NCI-H748 treated with DMSO at 0.1 percent for 48 hours (cell line): ENCODE results near the gene CRTC3.

Experiments
- DNase-seq: peaks from one replicate; lab custom pipeline; 2025; lab: John Stamatoyannopoulos, UW

Gene CRTC3

DNA sequence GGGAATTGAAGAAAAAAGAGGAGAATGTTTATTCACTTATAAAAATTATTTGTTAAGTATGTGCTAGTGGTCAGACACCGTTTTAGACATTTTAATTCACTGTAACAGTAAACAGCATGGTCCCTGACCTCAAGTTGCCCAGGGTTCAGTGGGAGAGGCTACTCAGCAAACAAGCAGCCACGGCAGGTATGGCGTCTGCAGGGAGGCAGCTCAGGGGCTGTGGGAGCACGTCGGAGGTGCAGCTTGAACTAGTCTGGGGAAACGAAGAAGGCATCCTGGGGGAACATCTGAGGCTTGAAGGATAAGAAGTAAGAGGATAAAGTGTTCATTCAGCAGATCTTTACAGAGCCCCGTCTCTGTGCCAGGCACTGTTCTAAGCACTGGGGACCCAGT lies 66.0 kb downstream of the CRTC3 start:
- DNase-seq: no peak

DNA sequence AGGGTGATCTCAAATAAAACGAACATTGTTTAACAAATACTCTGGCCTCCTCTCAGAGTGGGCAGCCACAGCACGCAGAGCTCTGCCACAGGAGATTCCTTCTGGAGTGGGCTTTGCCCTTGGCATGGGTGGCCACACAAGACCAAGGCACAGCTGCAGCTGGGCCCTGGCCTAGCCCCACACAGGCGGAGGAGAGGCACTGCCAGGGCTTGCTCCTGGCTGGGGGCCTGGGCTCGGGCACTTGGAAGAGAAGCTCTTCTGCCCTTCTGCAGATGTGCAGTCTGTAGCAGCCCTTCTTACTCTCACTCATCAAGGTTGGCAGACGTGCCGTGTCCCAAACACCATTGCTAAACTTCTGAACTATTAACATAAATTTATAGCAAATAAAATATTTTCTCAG lies 67.2 kb downstream of the CRTC3 start:
- no peak for DNase-seq

DNA sequence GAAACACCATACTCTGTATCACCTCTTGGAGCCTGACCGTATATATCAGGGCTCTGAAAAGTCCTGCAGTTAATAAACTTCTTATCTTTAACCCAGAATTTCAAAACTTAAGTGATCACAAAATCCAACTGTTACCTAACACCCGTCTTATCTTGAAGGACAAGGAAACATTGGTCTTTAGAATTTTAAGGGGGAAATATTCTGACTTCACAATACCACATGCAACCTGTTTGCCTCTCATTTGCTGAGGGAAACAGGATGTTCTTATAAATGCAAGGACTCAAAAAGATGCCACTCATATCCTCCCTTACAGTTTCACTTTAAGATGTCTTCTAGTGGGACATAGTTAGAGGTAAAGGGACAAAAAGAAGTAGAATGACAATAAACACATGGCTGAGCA lies 67.9 kb downstream of the CRTC3 start:
- DNase-seq: no peak

DNA sequence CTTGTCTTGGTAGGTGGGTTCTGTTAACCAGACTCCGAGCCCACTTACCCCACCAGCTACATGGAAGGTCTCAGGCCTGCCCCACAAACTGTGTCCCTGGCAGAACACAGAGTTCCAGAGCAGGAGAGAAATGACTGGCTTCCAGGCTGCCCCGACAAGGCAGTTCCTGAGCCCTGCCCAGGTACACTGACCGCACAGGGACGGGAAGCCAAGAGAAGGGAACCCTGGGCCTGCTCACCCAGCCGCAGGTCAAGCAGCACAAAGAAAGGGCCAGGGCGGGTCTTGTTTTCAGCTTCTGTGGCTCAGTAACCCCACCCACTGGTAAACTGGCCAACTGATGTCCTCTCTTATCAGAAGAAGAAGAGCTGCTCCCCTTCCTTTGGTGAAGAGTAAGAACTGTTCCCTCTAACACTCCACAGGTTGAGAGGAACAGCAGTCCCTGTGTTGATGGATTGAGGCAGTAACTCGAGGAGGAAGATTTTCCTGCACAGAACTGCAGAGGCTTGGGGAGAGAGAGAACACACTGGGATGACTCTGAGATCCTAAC lies 68.4 kb downstream of the CRTC3 start:
- no peak for DNase-seq

GRCh38 chr15:90598679-90599078 lies 69.0 kb downstream of the CRTC3 start:
- DNase-seq: no peak

GRCh38 chr15:90599116-90599515 lies 69.4 kb downstream of the CRTC3 start:
- no peak for DNase-seq

DNA sequence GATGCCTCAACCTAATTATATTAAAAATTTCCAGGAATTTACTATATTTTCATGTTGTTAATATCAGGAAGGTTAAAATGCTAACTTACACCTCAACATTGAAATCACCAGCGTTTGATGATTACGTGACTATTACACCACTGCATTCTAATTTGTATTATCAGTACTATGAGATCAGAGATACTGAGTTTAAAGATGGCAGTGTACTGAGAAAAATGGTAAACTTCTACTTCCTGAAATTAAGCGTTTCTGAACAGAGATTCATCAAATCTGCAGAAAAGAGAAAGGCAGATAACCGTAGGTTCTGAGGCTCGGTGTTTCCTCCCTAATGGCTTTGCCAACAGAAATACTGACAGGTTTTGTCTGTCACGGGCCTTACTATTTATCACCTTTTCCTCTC lies 69.9 kb downstream of the CRTC3 start:
- DNase-seq: no peak

- no peak for DNase-seq
Observed at GRCh38 chr15:90600954-90601353, 71.2 kb downstream of the CRTC3 start.

- DNase-seq: no peak
Observed at GRCh38 chr15:90603893-90604292, 74.2 kb downstream of the CRTC3 start.

DNA sequence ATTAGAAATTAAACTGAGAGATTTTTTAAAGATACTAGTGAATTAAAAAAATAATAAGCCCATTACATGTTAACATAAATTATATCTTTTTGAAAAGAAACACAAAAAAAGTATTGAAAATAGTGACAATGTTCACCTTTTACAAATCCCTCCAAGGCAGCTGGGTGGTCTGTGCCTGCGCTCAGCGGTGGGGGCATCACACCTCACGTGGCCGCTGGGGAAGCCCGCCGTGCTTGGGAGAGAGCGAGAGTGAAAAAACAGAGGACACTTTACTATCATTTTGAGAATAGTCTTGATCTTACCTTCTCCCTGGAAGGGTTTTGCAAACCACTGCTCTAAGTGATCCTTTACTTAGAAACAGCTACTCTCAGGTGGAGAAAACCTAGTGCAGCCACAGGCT lies 76.9 kb downstream of the CRTC3 start:
- no peak for DNase-seq

GRCh38 chr15:90607361-90607760 lies 77.6 kb downstream of the CRTC3 start:
- no peak for DNase-seq

GRCh38 chr15:90609242-90610180 lies 79.8 kb downstream of the CRTC3 start:
- no peak for DNase-seq

- DNase-seq: no peak
Observed at GRCh38 chr15:90610190-90610589, 80.5 kb downstream of the CRTC3 start.

- no peak for DNase-seq
Observed at GRCh38 chr15:90611157-90611556, 81.4 kb downstream of the CRTC3 start.

- DNase-seq: no peak
Observed at GRCh38 chr15:90617171-90617570, 87.4 kb downstream of the CRTC3 start.

GRCh38 chr15:90617668-90618097 lies 88.0 kb downstream of the CRTC3 start:
- DNase-seq: no peak

- no peak for DNase-seq
Observed at GRCh38 chr15:90618330-90619125, 88.8 kb downstream of the CRTC3 start.

- no peak for DNase-seq
Observed at GRCh38 chr15:90619468-90619867, 89.7 kb downstream of the CRTC3 start.

- DNase-seq: no peak
Observed at GRCh38 chr15:90619939-90620338, 90.2 kb downstream of the CRTC3 start.

- no peak for DNase-seq
Observed at GRCh38 chr15:90620379-90621067, 90.8 kb downstream of the CRTC3 start.

DNA sequence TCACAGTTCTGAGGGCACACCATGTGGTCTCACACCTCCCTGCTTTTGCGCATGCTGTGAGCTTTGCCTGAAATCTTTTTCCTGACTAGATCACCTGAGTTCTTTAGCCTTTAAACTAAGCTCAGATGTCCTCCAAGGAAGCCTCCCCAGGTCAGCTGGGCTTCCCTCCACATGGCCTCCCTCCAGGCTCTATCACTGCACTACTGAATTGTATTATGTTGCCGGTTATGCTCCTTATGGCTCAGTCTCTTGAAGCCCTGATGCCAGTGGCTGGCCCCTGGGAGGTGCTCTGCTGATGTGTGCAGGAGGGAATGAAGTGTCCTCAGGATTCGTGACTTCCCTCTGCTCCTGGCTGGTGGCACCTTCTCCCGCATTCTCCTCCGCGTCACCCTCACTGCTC lies 94.1 kb downstream of the CRTC3 start:
- DNase-seq: no peak

DNA sequence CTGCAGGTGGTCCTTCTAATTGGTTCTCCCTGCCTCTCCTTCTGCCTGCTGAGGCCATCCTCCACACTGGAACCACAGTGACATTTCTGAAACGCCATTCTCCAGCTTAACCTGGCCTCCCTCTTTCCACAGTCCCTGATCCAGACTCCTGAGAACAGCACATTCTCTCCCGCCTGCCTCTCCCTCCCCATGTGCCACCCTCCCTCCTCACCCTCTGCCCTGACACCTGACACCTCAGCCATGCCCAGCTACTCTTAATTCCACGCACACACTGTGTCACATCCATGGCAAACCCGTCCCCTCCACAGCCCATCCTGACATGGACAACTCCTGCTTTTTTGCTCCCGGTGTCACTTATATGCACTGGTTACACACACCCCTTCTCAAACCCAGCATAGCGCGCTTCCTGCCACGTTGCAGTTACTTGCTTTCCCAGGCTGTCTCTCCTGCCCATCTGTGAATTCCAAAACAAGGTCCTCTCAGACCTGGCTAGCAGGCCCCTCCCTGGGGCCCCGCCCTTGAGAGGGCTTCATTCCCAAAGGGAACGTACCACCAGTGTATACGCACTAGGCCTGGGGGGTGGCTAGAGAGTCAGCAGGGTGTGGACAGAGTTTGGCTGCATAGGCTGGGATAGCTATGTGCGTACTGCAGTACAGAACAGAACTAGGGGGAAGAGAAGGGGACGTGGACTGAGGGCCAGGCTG lies 94.7 kb downstream of the CRTC3 start:
- no peak for DNase-seq
